ENCODE results near the gene OXSR1.
"Not testable (repeated sequence)": the region's sequence is repeated elsewhere in the genome, so short reads cannot be mapped to it uniquely, and the experiment has no call there.

The OXSR1 gene

DNA sequence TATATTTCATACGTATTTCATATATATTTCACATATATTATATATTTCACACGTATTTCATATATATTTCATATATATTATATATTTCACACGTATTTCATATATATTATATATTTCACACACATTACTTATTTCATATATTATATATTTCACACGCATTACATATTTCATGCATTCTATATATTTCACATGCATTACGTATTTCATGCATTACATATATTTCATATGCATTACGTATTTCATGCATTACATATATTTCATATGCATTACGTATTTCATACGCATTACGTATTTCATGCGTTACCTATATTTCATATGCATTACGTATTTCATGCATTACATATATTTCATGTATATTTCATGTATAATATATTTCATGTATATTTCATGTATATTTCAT lies 4.6 kb upstream of the OXSR1 start:
- H3K27me3 ChIP-seq (ENCODE audit: insufficient read depth, low read length): not testable (repeated sequence)

DNA sequence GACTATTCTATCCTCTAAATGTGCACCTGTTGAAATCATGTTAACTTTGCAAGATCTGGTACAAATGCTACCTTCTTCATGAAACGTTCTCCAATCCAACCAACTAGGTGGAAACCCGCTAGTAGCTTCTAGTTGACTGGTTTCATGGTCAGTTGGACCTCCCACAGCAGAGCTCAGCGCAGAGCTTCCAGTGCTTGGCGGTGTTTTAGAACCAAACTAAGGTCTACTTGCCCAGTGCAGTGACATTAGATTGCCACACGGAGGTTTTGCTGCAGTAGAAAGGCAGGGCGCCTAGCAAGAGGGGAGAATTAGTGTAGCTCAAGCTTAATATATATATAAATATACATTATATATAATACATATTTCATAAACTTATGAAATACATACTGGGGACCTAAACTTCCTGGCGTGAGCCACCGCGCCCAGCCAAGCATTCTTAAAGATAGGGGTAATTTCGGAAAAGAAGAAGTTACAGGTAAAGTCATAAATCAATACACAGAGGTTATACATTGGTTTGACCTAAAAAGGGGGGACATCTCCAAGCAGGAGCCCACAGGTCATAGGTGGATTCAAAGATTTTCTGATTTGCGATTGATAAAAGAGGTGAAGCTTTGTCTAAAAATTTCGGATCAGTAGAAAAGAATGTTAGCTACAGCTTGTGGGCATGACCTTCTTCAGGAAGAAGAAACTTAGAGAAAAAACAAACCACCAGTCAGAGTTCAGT lies 2.1 kb upstream of the OXSR1 start:
- no peaks in the 10 kb centered on the region for H3K9me3 ChIP-seq (ENCODE audit: insufficient read depth, low read depth, low read length)
- 87% methylated on average over 11 of the region's 12 CpGs for WGBS
- H3K4me3 ChIP-seq (ENCODE audit: low read length): no peak overlapping the region
- H3K27me3 ChIP-seq (ENCODE audit: insufficient read depth, low read length): no peaks in the 10 kb centered on the region
- H3K36me3 ChIP-seq (ENCODE audit: insufficient read depth, low read length): no peaks in the 10 kb centered on the region
- no peak overlapping the region for H3K27ac ChIP-seq (ENCODE audit: low read depth, low read length)
- peaks cover 8% of the 10 kb centered on the region; the same call in 1 of the 2 replicates for H3K4me1 ChIP-seq (ENCODE audit: insufficient read depth, low read length)
- no peak overlapping the region for H3K9ac ChIP-seq (ENCODE audit: low read depth, low read length)

More for the DNA sequence above, 4.6 kb upstream of the OXSR1 start:
- 99% methylated on average over 8 of the region's 11 CpGs for WGBS
- not testable (repeated sequence) for H3K27ac ChIP-seq (ENCODE audit: low read depth, low read length); H3K4me3 ChIP-seq (ENCODE audit: low read length); H3K36me3 ChIP-seq (ENCODE audit: insufficient read depth, low read length); H3K9ac ChIP-seq (ENCODE audit: low read depth, low read length); H3K4me1 ChIP-seq (ENCODE audit: insufficient read depth, low read length); H3K9me3 ChIP-seq (ENCODE audit: insufficient read depth, low read depth, low read length)

DNA sequence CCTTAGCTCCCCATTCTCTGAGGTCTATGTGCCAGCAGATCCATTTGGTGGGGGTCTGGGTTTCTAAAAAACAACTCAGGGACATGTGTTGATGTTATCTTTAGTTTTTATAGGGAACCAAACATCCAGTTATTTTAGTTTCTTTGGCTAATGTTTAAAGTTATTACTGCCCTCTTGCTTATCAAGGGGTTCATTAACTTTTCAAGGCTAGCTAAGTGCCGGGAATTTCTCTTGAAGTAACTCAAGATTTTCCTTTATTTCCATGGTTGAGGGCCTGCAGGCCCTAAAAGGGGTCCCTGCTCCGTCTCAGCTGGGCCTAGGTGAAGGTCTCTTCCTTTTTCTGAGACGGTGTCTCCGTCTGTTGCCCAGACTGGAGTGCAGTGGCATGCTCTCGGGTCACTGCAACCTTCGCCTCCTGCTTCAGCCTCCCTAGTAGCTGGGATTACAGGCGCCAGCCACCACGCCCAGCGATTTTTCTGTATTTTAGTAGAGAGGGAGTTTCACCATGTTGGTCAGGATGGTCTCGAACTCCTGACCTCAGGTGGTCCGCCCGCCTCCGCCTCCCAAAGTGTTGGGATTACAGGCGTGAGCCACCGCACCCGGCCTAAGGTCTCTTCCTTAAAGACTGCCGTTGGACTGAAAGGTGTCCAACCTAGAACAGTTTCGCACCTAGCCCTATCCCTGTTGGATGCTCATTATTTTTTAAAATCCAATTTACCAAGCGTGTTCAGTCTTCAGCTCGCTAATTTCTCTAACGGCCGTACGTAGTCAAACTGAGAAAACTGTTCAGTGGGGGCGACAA lies 1.3 kb upstream of the OXSR1 start:
- WGBS: 82% methylated on average over 24 of the region's 24 CpGs
- H3K9me3 ChIP-seq (ENCODE audit: insufficient read depth, low read depth, low read length): no peaks in the 10 kb centered on the region
- H3K4me1 ChIP-seq (ENCODE audit: insufficient read depth, low read length): peaks cover 8% of the 10 kb centered on the region; the same call in 1 of the 2 replicates
- peak overlapping the region; percentile 75 for H3K4me3 ChIP-seq (ENCODE audit: low read length)
- H3K36me3 ChIP-seq (ENCODE audit: insufficient read depth, low read length): no peaks in the 10 kb centered on the region
- no peaks in the 10 kb centered on the region for H3K27me3 ChIP-seq (ENCODE audit: insufficient read depth, low read length)
- no peak overlapping the region for H3K27ac ChIP-seq (ENCODE audit: low read depth, low read length)
- peak overlapping the region; percentile 91 for H3K9ac ChIP-seq (ENCODE audit: low read depth, low read length)

DNA sequence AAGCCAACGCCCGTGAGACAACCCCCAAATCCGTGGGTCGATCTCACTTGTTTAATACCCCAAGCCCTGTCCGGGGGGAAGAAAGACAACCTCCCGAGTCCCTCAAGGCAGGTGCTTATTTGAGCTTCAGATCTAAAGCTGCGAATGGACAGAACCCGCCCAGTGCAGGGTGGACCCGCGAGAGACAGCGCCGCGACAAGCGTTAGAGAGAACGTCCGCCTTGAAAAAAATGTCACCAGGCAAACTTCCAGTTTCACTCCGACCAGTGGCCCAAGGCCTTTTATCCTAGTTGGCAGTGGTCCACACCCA lies 740 bp upstream of the OXSR1 start:
- Histone ChIP-seq H3K4me3 (ENCODE audit: low read length) (peak overlapping the region; percentile 75), H3K9me3 (ENCODE audit: insufficient read depth, low read depth, low read length) (no peaks in the 10 kb centered on the region), H3K27ac (ENCODE audit: low read depth, low read length) (no peak overlapping the region; the same call in 1 of the 2 replicates), H3K4me1 (ENCODE audit: insufficient read depth, low read length) (peaks cover 8% of the 10 kb centered on the region; the same call in 1 of the 2 replicates), H3K36me3 (ENCODE audit: insufficient read depth, low read length) (no peaks in the 10 kb centered on the region), H3K27me3 (ENCODE audit: insufficient read depth, low read length) (no peaks in the 10 kb centered on the region), H3K9ac (ENCODE audit: low read depth, low read length) (peak overlapping the region; percentile 91)
- 8% methylated on average over 17 of the region's 17 CpGs for WGBS

DNA sequence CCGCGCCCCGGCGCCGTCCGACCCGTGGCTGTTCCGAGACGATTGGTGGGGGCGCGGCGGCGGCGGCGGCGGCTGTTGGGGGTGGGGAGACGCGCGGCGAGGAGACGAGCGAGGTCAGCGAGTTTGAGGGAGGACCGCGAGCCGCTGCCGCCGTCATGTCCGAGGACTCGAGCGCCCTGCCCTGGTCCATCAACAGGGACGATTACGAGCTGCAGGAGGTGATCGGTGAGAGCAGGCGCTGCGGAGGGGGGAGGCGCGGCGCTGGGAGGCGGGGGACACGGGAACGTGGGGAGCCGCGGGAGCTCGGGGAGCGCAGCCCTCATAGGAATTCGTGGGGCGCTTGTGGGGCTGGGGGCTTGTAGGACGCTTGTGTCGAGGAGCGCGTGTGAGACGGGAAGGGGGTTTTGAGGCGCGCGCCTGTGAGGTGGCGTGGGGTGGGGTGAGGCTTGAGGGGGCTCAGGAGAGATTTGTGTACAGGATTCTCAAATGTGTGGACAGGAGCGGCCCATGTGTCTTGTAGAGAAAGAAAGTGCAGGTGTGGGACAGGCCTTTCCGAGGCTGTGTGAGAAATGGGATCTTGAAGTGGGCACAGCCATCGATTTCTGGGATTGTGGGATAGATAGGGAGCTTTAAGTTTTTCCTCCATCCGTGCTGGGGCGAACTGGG lies 518 bp downstream of the OXSR1 start:
- peak overlapping the region; percentile 91 for H3K9ac ChIP-seq (ENCODE audit: low read depth, low read length)
- H3K27me3 ChIP-seq (ENCODE audit: insufficient read depth, low read length): no peaks in the 10 kb centered on the region
- peak overlapping the region; percentile 88 for H3K27ac ChIP-seq (ENCODE audit: low read depth, low read length)
- 1% methylated on average over 62 of the region's 62 CpGs for WGBS
- H3K4me3 ChIP-seq (ENCODE audit: low read length): peak overlapping the region; percentile 75
- no peaks in the 10 kb centered on the region for H3K36me3 ChIP-seq (ENCODE audit: insufficient read depth, low read length)
- H3K4me1 ChIP-seq (ENCODE audit: insufficient read depth, low read length): peaks cover 8% of the 10 kb centered on the region; the same call in 1 of the 2 replicates
- no peaks in the 10 kb centered on the region for H3K9me3 ChIP-seq (ENCODE audit: insufficient read depth, low read depth, low read length)

DNA sequence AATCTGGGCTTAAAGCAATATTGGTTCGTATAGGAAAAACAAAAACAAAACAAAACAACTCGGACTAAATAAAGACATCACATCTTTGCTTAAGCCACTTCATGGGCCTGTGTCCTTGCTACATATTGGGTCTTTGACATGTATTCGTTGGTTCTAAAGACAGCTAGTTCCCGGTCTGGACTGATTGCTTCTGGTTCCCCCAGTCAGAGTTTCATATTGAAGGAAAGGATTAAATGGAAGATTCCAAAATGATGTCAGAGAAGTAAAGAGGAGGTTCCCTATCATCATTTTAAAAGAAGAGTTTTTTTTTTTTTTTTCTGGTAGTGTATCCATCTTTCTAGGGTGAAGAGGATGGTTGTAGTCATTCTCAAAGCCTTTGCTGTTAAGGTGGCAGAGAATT lies 2.3 kb downstream of the OXSR1 start:
- peaks cover 12% of the 10 kb centered on the region for H3K4me1 ChIP-seq (ENCODE audit: insufficient read depth, low read length)
- no peaks in the 10 kb centered on the region for H3K36me3 ChIP-seq (ENCODE audit: insufficient read depth, low read length)
- 93% methylated on average over 4 of the region's 4 CpGs for WGBS
- H3K27ac ChIP-seq (ENCODE audit: low read depth, low read length): no peak overlapping the region
- H3K4me3 ChIP-seq (ENCODE audit: low read length): no peak overlapping the region
- no peak overlapping the region for H3K9ac ChIP-seq (ENCODE audit: low read depth, low read length)
- H3K9me3 ChIP-seq (ENCODE audit: insufficient read depth, low read depth, low read length): no peaks in the 10 kb centered on the region
- H3K27me3 ChIP-seq (ENCODE audit: insufficient read depth, low read length): no peaks in the 10 kb centered on the region

DNA sequence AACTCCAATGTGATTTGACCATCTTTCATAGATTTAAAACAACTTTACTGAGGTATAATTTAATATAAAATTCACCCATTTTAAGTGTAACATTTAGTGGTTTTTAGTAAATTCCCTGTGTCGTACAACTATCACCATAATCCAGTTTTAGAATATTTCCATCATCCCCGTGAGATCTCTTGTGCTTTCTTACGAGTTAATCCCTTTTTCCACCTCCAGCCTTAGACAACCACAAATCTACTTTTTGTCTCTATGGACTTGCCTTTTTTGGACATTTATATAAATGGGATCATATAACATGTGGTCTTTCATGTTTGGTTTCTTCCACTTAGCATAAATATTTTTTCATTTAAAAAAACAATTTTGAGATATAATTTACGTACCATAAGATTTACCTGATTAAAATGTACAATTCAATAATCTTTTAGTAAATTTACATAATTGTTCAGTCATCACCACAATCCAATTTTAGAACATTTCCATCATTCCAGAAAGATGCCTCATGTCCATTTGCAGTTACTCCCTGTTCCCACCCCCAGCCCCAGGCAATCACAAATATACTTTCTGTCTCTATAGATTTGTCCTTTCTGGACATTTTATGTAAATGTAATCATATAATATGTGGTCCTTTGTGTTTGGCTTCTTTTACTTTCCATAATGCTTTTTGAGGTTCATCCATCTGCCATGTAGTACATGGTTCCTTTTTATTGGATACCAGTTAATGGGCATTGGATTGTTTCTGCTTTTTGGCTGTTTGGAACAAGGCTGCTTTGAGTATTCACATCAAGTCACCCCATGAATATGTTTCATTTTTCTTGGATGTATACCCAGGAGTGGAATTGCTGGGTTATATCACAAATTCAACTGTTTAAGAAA lies 3.1 kb downstream of the OXSR1 start:
- Histone ChIP-seq H3K4me3 (ENCODE audit: low read length) (no peak overlapping the region), H3K9me3 (ENCODE audit: insufficient read depth, low read depth, low read length) (no peaks in the 10 kb centered on the region), H3K36me3 (ENCODE audit: insufficient read depth, low read length) (no peaks in the 10 kb centered on the region), H3K4me1 (ENCODE audit: insufficient read depth, low read length) (peaks cover 20% of the 10 kb centered on the region), H3K27ac (ENCODE audit: low read depth, low read length) (no peak overlapping the region), H3K27me3 (ENCODE audit: insufficient read depth, low read length) (no peaks in the 10 kb centered on the region), H3K9ac (ENCODE audit: low read depth, low read length) (no peak overlapping the region)
- 98% methylated on average over 3 of the region's 4 CpGs for WGBS

DNA sequence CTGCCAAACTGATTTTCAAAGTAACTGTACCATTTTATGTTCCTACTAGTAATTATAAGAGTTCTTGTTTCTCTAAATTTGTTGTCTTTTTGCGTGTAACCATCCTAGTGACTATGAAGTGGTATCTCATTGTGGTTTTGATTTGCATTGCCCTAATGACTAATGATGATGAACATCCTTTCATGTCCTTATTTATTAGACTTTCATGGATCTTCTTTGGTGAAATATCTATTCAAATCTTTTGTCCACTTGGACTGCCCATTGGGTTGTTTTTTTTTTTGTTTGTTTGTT lies 3.6 kb downstream of the OXSR1 start:
- H3K4me3 ChIP-seq (ENCODE audit: low read length): no peak overlapping the region
- no peak overlapping the region for H3K27ac ChIP-seq (ENCODE audit: low read depth, low read length)
- no peaks in the 10 kb centered on the region for H3K36me3 ChIP-seq (ENCODE audit: insufficient read depth, low read length)
- WGBS: 86% methylated on average over 1 of the region's 1 CpG
- H3K27me3 ChIP-seq (ENCODE audit: insufficient read depth, low read length): no peaks in the 10 kb centered on the region
- H3K9me3 ChIP-seq (ENCODE audit: insufficient read depth, low read depth, low read length): no peaks in the 10 kb centered on the region
- H3K4me1 ChIP-seq (ENCODE audit: insufficient read depth, low read length): peaks cover 26% of the 10 kb centered on the region
- H3K9ac ChIP-seq (ENCODE audit: low read depth, low read length): no peak overlapping the region

DNA sequence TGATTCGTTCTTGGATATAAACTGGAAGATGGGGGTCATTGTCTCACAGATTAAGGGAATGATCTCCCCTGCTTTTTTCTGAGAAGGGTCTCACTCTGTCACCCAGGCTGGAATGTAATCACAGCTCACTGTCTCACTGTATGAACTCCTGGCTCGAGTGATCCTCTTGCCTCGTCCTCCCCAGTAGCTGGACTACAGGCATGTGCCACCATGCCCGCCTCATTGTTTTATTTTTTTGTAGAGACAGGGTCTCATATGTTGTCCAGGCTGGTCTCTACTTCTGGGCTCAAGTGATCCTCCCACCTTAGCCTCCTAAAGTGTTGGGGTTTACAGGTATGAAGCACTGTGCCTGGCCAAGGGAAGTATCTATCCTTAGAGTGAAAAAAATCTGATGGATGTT lies 5.4 kb downstream of the OXSR1 start:
- no peak overlapping the region for H3K4me3 ChIP-seq (ENCODE audit: low read length)
- H3K27me3 ChIP-seq (ENCODE audit: insufficient read depth, low read length): no peaks in the 10 kb centered on the region
- peaks cover 27% of the 10 kb centered on the region for H3K4me1 ChIP-seq (ENCODE audit: insufficient read depth, low read length)
- WGBS: 87% methylated on average over 4 of the region's 4 CpGs
- H3K9ac ChIP-seq (ENCODE audit: low read depth, low read length): no peak overlapping the region
- no peak overlapping the region for H3K27ac ChIP-seq (ENCODE audit: low read depth, low read length)
- no peaks in the 10 kb centered on the region for H3K36me3 ChIP-seq (ENCODE audit: insufficient read depth, low read length)
- H3K9me3 ChIP-seq (ENCODE audit: insufficient read depth, low read depth, low read length): no peaks in the 10 kb centered on the region

DNA sequence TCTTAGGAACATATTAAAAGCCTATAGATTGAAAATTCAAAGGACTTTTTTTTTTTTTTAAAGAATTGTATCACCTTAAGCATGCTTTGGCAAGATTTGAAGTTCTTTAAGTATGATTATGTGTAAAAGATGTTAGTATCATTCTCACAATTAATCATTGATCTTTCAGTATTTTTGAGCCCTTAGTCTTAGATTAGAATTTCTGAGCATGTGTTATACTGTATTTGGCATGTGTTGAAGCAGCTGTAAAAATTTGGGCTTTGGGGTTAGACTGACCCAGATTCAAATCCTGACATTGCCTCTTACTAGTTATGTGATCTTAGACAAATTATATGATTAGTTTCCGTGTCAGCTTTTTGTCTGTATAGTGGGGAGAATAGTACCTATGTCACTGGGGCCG lies 6.3 kb downstream of the OXSR1 start:
- Histone ChIP-seq H3K9ac (ENCODE audit: low read depth, low read length) (no peak overlapping the region), H3K9me3 (ENCODE audit: insufficient read depth, low read depth, low read length) (no peaks in the 10 kb centered on the region), H3K27ac (ENCODE audit: low read depth, low read length) (no peak overlapping the region), H3K27me3 (ENCODE audit: insufficient read depth, low read length) (no peaks in the 10 kb centered on the region), H3K4me1 (ENCODE audit: insufficient read depth, low read length) (peaks cover 27% of the 10 kb centered on the region), H3K36me3 (ENCODE audit: insufficient read depth, low read length) (no peaks in the 10 kb centered on the region), H3K4me3 (ENCODE audit: low read length) (no peak overlapping the region)
- 83% methylated on average over 2 of the region's 2 CpGs for WGBS

Data from HUES64 (cell line).